GM18505 (cell line): Measurements from ENCODE around the gene PTMS.

Source experiments
- ATAC-seq: cut with Tn5 transposase; IDR thresholded peaks from one replicate; pipeline ENCODE4 v1.9.1; 2021; ENCODE audit not compliant: unreplicated experiment
- POLR2A ChIP-seq: IDR thresholded peaks from 4 replicates; pipeline ENCODE4 v1.6.1; 2011; ENCODE audit warnings: borderline replicate concordance; ENCODE audit not compliant: insufficient read depth, insufficient read length; ENCODE audit errors: extremely low read depth

PTMS gene

DNA sequence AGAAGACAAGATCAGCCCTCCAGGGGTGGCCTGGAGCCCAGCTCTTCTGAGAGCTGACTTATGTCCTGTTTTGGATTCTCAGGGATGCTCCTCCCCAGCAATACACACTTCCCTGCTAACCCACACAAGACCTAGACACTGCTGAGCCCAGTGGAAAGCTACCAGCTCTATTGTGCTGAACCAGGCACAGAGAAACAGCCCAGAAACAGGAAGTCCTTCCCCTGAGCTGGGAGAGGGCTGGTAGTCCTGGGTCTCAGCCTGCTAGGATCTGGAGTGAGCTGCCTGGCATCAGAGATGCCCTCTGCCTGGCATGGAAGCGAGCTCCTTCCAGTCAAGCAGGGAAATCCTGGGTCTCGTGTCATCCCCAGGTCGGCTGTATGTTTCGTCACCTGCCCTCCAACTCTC lies 4.9 kb downstream of the PTMS start:
- no peak for ATAC-seq
- no peak for TF ChIP-seq POLR2A

DNA sequence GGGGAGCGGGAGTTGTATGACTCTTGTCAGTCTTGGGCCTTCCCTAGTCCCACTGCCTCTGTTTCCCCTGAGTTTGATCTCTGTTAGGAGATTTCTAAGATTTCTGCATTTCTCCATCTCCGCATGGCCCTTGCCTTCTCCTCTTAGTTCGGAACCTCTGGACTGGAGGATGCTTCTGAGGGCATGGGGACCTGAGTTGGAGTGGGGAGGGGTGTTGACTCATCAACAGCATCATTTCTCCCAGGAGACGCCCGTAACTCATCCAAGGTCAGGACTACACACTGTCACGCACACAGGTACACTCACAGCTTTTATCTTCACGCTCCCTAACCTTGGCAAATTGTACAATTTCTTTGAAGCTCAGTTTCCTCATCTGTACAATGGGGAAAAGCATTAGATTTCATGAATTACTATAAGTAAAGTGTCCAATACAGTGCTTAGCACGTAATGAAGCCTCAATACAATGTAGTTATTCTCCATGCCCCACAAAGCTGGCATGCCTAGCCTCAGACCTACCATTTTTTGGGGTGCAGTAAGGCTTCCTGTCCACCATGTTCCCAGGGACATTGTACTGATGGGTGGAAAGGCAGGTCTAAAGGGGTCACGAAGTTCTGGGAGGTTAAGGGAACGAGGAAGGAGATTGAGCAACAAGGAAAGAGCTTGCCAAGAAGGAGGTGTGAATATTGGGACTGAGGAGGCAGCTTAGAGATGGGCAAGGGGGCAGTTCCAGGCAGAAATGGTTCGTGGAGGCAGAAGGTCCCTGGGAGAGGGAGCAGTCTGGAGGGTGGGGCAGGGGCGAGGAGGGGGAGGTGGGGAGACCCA lies 5.6 kb downstream of the PTMS start:
- no peak for TF ChIP-seq POLR2A
- ATAC-seq = no peak

DNA sequence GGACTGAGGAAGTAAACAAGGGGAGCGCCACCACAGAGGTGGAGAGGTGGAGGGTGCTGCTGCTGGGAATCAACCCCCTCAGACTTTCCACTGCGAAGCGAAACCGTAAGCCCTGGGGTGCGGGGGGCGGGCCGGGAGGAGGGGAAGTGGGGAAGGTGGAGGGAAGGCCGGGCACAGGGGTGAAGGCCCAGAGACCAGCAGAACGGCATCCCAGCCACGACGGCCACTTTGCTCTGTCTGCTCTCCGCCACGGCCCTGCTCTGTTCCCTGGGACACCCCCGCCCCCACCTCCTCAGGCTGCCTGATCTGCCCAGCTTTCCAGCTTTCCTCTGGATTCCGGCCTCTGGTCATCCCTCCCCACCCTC lies 6.2 kb downstream of the PTMS start, which contains the start of gene LAG3:
Gene LAG3 (plus strand): TSS at position 190 of the 365 bp plus-strand sequence. CDS start 333 bp downstream, outside the sequence.
- no peak for ATAC-seq
- peak; percentile 42 for TF ChIP-seq POLR2A

DNA sequence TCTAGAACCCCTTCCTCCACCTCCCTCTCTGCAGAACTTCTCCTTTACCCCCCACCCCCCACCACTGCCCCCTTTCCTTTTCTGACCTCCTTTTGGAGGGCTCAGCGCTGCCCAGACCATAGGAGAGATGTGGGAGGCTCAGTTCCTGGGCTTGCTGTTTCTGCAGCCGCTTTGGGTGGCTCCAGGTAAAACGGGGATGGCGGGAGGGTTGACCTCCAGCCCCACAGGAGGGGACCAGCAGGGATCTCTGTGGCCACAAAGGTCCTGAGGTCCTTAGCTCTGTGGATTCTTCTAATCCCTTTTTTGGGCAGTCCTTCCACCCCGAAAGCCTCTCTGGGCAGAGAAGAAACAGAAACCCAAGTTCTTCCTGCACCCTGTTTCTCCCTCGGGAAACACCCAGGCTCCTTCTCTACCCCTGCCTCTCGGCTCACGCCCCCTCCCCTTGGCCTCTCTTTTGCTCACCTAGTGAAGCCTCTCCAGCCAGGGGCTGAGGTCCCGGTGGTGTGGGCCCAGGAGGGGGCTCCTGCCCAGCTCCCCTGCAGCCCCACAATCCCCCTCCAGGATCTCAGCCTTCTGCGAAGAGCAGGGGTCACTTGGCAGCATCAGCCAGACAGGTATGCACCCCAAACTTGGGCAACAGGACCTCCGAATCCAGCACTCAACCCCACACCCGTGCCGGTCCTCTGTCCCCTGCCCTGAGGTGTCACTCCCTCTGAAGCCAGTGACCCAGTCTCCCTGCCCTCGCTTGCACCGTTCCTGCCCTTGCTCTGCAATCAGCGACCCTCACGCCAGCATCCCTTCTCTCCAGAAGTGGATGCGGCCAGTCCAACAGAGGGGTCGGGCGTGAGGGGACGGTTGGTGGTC lies 6.8 kb downstream of the PTMS start:
- no peak for ATAC-seq
- no peak for TF ChIP-seq POLR2A

DNA sequence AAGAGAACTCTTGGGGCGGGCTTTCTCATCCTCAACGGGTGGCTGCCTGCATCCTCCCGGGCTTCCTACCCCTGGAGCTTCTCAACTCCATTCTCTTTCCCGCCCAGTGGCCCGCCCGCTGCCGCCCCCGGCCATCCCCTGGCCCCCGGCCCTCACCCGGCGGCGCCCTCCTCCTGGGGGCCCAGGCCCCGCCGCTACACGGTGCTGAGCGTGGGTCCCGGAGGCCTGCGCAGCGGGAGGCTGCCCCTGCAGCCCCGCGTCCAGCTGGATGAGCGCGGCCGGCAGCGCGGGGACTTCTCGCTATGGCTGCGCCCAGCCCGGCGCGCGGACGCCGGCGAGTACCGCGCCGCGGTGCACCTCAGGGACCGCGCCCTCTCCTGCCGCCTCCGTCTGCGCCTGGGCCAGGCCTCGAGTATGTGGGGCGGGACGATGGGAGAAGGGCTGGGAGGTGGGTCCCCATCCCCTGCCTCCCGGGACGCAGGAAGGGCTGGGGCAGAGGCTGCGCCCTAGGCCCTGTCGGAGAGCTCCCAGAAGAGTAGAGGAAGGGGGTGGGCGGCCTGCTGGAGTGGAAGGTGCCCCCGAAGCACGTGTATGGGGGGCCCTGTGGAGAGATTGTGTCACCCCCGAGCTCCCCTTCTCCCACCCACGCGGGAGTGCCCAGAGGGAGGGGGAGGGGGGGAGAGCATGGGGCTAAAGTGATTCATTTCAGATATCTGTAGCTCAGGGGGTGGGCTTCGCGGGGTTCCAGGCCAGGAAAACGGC lies 7.6 kb downstream of the PTMS start:
- ATAC-seq = no peak

DNA sequence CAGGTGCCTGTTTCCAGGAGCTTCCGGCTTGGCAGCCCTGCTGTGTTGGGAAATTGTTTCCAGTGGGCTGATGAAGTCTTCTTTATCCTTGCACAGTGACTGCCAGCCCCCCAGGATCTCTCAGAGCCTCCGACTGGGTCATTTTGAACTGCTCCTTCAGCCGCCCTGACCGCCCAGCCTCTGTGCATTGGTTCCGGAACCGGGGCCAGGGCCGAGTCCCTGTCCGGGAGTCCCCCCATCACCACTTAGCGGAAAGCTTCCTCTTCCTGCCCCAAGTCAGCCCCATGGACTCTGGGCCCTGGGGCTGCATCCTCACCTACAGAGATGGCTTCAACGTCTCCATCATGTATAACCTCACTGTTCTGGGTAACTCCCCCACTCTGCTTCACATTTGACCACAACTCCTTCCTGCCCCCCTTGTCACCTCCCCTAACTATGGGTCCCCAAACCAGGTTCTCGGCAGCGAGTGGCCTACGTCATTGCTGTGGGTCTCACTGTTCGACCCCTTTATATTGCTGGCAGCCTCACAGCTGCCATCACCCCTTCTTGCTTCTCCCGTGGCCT lies 8.4 kb downstream of the PTMS start:
- no peak for TF ChIP-seq POLR2A

More for the DNA sequence above, 7.6 kb downstream of the PTMS start:
- no peak for TF ChIP-seq POLR2A

DNA sequence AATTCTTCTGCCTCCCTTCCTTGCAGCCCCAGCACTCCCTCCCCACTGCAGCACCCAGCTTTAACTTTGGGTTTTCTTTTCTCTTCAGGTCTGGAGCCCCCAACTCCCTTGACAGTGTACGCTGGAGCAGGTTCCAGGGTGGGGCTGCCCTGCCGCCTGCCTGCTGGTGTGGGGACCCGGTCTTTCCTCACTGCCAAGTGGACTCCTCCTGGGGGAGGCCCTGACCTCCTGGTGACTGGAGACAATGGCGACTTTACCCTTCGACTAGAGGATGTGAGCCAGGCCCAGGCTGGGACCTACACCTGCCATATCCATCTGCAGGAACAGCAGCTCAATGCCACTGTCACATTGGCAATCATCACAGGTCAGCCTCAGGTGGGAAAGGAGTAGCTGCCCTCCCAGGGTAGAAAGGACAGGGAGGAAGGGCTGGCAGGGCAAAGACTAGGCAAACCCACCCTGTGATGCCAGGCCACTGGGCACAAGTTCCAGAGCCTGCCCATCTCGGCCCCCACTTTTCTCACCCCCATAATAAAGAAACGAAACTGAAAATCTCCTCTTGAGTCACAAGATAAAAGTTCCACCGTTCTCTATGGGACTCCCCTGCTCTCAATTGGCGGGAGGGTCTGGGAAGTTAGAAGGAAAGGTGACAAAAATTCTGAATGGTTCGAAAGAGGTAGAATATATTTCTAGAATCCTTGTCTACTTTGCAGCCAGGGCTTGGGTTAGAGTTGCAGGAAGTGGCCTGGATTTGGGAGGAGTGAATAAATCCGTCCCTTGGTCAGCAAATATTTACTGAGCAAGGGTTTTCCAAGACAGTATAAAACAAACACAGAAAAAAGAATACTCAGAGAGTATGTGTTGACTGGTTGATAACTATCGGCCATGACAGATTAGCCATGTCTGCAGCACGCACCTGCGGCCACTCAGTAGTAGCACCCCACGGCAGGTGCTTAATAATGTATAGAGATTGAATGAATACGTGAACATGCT lies 9.3 kb downstream of the PTMS start:
- TF ChIP-seq POLR2A = no peak

More for the DNA sequence above, 8.4 kb downstream of the PTMS start:
- no peak for ATAC-seq

DNA sequence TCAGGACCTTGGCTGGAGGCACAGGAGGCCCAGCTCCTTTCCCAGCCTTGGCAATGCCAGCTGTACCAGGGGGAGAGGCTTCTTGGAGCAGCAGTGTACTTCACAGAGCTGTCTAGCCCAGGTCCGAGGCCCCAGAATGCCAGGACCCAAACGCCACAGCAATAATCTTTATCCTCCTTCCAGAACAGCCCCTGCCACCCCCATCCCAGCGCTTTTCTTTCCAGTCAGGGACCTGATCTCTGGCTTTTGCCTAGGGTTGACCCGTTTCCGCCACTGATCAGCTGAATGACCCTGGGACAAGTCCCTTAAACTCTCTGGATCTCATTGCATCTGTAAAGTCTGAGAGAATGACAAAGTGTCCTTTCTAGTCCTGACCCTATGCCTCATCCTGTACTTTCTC lies 11.2 kb downstream of the PTMS start:
- ATAC-seq = no peak
- no peak for TF ChIP-seq POLR2A

More for the DNA sequence above, 9.3 kb downstream of the PTMS start:
- ATAC-seq = no peak

DNA sequence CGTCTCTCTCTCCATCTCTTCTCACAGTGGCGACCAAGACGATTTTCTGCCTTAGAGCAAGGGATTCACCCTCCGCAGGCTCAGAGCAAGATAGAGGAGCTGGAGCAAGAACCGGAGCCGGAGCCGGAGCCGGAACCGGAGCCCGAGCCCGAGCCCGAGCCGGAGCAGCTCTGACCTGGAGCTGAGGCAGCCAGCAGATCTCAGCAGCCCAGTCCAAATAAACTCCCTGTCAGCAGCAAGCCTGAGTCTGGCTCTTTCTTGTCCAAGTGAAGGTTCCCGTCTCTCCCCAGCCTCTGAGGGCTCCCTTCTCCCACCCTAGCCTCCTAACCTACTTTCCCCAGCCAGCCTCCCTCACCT lies 12.0 kb downstream of the PTMS start:
- ATAC-seq = no peak
- TF ChIP-seq POLR2A = no peak

DNA sequence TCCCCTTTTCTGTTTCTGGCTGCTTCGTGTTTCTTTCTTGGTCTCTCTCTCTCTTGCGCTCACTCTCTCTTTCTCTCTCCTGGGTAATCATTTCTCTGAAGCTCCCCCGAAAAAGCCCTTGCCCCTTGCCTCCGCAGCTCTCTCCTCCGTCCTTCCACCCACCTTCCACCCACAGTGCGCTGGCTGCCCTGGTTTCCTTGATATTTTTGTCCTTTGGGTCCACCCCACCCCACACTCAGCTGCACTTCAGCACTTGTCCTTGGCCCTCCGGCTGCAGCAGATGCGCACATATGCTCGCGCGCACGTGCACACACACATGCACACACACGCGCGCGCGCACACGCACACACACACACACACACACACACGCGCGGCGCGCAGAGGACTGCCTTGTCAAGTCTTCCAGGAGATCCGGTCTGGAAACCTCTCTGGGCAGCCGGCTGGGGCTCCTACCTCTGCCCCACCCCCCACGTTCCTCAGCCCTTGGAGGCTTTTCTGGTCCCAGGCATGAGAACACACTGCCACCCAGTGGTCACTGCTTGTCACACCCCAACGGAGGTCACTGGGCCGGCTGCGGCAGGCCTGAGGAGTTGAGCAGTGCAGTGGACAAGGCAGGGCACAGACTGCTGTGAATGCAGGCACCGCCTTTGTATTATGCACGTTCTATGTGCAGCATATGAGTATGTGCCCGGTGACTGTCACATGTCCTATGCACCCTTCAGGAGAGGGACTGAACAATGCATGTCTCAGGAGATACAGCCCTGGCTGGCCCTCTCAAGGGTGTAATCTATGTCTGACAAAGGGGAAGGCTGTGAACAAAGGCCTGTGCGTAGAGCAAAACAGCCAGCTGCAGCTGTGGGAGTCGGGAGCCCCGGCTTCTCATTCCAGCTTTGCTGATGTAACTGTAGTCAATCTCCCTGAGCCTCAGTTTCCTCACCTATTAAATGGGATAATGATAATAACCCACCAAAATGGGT lies 12.7 kb downstream of the PTMS start:
- ATAC-seq = no peak
- TF ChIP-seq POLR2A = peak; percentile 26
